G401 (cell line): ENCODE data around the gene LGALS7B. TPM values are rescaled to one million over a fixed set of nuclear protein-coding genes. Genes with fewer than 3 reads are reported as not detected.
"Not testable (repeated sequence)": the region's sequence is repeated elsewhere in the genome, so short reads cannot be mapped to it uniquely, and the experiment has no call there.

Experiments
- DNase-seq: peaks from one replicate; pipeline ENCODE4 v3.0.0-alpha.2; 2015; ENCODE audit warnings: low spot score
- in situ Hi-C: cut with HindIII; loops from 2 replicates; pipeline ENCODE4 v1.10.0; 2016; ENCODE audit warnings: low sequenced_read_pairs, mixed read lengths
- total RNA-seq: library from RNA; depleted of rRNA; stranded (reverse); fragments of >200 nt; shearing (Covaris generic); gene quantifications from 2 replicates; pipeline ENCODE4 v1.2.3, GENCODE V29; 2014

LGALS7B gene
- total RNA-seq, 1 experiment from 2014 or later = not detected

DNA sequence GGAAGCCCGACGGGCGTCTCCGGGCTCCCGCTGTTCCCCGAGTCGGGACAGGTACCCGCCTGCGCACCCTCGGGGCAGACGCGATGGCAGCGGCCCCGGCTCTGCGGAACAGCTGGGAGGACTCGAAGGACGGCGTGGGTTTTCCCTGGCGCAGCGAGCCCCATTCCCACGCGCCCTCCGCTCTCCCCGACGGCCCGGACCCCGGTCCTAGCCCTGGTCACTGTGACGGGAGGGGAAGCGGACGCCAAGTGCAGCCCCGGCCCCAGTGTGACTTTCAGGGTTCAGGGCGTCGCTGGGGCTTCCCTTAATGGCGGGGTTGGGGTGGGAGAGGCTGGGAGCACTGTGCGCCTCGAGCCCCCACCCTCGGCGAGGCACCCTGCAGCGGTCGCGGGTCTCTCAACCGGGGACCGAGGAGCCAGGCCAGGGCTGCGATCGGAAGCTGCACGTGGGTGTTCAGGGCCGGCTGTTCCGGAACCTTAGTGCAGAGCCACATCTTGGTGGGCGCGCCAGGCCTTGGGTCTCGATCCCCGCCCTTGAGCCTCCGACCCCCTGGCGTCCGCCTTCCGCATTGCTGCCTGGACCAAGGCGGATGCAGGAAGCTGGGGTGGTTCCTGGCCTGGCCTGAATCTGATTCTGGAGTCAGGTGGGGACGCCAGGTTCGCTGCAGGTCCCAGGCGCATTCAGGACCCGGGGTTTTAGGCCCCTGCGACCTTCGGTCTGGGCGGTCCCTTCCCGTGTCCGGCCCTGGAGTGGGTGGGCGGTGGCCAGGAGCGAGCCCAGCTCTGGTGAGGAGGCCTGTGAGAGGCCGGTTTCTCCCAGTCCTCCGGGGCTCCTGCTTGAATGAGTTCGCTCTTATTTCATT lies 3.5 kb downstream of the LGALS7B start:
- DNase-seq = no peak
- in situ Hi-C loops = no loop called here

DNA sequence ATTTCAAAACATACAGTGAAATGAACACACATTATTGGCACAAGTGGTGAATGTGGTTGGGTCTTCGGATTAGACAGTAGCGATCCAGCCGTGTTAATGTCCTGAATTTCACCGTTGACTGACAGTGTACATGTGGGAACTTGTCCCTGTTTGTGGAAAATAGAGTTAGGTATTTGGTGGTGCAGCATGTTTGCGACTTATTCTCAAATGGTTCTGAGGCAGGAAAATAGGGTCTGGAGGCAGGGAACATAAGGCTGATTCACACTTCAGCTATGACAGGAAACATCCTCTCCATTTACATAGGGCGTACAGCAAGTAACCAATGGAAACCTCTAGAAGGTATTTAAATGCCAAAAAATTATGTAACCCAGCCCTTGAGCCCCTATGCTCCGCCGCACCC lies 4.2 kb downstream of the LGALS7B start:
- in situ Hi-C loops = no loop called here
- no peak for DNase-seq

DNA sequence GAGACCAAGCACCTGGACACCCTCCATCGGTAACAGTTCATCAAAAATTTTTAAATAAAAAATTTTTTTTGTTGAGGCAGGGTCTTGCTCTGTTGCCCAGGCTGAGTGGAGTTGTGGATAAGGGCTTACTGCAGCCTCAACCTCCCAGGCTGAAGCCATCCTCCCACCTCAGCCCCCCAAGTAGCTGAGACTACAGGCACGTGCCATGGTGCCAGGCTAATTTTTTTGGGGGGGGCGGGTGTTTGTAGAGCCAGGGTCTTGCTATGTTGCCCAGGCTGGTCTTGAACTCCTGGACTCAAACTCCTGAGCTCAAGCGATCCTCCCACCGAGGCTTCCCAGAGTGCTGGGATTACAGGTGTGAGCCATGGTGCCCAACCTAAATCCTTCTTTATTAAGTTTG lies 4.7 kb downstream of the LGALS7B start:
- DNase-seq = no peak
- in situ Hi-C loops = no loop called here

DNA sequence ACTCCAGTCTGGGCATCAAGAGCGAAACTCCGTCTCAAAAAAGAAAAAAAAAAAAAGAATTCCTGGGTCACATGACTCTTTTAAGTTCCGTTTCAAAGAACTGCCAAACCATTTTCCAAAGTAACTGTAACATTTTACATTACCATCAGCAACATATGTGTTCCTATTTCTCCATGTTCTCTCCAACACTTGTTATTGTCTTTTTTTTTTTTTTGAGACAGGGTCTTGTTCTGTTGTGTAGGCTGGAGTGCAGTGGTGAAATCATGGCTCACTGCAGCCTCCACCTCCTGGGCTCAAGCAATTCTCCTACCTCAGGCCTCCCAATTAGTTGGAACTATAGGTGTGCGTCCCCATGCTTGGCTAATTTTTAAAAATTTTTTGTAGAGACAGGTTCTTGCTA lies 6.5 kb downstream of the LGALS7B start:
- in situ Hi-C loops = no loop called here
- no peak for DNase-seq

DNA sequence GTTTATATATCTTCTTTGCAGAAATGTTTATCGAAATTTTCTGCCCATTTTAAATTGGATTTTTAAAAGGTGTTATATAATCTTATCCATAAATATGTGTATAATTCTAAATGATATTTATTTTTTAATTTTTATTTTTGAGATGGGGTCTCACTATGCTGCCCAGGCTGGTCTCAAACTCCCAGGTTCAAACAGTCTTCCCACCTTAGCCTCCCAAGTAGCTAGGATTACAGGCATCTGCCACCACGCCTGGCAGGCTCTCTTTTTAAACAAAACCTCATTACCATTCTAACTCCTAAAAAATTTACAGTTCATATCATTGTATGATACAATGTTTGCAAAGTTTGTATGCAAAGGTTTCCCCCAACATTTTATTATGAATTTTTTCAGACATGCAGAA lies 7.2 kb downstream of the LGALS7B start:
- DNase-seq = no peak
- in situ Hi-C loops = no loop called here

DNA sequence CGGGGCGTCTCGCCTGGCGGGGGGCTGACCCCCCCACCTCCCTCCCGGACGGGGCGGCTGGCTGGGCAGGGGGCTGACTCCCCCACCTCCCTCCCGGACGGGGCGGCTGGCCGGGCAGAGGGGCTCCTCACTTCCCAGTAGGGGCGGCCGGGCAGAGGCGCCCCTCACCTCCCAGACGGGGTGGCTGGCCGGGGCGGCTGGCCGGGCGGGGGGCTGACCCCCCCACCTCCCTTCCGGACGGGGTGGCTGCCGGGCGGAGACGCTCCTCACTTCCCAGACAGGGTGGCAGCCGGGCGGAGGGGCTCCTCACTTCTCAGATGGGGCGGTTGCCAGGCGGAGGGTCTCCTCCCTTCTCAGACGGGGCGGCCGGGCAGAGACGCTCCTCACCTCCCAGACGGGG lies 8.8 kb downstream of the LGALS7B start:
- in situ Hi-C loops, DNase-seq: not testable (repeated sequence)

DNA sequence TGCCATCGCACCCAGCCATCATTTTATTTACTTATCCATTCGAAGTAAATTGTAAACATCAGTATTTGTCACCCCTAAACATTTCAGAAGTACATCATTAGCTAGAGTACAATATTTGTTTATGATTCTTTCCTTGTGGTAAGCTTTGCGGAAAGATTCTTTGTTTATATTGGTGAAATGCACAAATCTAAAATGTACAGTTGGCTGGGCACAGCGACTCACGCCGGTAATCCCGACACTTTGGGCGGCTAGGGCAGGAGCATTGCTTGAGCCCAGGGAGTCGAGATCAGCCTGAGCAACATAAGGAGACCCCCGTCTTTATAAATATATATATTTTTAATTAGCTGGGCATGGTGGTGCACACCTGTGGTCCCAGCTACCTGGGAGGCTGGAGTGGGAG lies 10.1 kb downstream of the LGALS7B start:
- no peak for DNase-seq
- in situ Hi-C loops = no loop called here

DNA sequence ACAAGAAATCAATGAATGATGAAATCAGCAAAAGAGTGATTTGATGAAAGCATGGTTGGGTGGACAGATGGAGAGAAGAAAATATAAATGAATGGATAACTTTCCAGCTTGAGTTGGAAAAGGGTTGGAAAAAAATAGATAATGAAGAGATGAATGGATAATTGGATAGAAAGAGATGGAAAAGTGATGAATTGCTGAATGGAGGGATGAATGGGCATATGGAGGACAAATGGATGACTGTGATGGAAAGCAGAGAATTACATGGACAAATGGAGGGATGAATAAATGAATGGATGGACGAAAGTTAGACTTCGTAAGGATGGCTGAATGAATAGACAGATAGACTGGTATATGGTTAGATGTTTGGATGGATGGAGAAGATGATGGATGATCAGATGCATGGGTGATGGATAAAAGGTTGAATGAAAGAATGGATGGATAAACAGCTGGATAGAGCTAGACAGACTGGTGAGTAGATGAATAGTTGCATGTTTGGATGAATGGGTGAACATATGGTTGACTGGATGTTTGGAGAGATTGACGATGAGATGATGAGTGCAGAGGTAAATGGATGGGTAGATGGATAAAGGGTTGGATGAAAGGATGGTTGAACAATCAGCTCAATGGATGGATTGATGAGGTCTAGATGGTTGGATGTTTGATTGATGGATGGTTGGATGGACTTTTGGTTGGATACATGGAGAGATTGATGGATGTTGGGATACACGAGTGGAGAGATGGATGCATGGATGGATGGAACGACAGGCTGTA lies 11.8 kb downstream of the LGALS7B start:
- in situ Hi-C loops = no loop called here
- DNase-seq = no peak

DNA sequence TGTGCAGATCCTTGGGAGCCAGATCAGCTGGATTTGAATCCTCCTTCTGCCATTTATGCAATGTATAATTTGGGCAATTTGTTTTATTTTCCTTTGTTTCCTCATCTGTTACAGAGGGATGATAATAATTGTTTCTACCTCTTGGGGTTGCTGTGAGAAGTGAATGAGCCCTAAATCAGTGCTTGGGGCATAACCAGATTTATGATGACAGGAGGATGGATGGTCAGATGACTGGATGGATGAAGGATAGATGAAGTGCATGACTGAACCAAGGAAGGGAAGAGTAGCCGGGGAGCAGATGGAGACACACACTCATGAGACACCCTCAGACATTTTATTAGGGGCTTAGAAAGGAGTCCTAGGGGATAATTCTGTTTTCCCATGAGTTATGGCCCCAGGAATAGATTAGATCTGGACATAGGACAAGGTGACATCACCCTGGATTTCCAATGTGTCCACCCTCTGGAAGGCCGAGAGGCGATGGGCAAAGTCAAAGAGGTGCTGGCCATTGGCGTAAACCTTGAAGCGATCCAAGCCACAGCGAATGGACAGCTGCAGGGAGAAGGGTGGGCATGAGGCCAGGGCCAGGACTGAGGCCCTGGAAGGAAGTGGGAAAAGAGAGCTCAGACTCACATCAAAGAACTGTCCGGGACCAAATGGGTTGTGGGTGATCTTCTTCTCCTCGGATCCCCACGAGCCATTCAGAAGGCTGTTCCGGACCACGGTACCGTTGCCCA lies 12.5 kb downstream of the LGALS7B start:
- no peak for DNase-seq
- in situ Hi-C loops = no loop called here

DNA sequence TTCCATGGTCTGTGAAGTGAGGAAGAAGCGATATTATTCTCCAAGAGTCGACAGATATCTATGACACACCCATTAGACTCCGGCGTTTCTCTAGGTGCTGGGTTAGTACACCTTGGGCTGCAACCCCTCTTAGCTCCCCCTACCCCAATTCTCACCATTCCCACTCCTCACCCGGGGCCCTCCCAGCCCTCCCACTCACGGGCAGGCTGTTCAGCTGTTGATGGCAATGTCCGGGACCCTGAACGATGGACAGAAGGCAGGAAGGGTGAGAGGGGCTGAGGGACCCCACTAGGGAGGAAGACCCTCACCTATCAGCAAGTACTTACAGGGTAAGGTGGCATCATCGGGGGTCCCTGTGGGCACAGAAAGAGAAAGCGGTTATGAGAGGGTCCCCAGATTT lies 14.5 kb downstream of the LGALS7B start:
- in situ Hi-C loops = no loop called here
- no peak for DNase-seq

DNA sequence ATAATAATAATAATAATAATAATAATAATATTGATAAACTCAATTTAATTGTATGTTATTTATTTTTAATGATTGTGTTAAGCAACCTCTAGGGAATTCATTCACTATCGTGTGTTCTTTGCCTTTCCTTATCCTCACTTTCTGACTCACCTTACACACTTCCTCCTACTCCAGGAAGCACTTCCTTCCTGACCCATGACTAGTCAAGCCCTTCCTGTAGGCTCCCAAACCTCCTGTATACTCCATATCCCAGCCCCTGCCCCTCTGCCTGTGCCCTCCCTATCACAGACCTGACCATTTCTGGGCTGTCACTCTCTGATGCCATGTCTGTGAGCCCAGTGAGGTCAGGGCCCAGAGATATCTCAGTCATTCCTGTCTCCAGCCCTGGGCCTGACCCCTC lies 16.2 kb downstream of the LGALS7B start:
- DNase-seq = no peak
- in situ Hi-C loops = no loop called here

DNA sequence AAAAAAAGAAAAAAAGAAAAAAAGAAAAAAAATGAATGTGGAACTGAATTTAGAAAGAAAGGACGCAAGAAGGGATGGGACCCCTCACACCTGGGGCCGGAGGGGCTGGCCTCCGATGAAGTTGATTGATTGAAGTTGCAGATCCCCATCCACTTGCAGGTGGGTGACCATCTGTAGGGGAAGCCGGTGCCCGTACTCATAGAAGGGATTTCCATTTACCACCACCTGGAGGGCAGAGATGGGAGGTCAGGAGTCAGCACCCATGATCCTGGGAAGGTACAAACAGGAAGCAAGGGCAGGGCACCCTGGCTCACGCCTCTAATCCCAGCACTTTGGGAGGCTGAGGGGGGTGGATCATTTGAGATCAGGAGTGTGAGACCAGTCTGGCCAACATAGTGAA lies 17.4 kb downstream of the LGALS7B start:
- in situ Hi-C loops = no loop called here
- no peak for DNase-seq

DNA sequence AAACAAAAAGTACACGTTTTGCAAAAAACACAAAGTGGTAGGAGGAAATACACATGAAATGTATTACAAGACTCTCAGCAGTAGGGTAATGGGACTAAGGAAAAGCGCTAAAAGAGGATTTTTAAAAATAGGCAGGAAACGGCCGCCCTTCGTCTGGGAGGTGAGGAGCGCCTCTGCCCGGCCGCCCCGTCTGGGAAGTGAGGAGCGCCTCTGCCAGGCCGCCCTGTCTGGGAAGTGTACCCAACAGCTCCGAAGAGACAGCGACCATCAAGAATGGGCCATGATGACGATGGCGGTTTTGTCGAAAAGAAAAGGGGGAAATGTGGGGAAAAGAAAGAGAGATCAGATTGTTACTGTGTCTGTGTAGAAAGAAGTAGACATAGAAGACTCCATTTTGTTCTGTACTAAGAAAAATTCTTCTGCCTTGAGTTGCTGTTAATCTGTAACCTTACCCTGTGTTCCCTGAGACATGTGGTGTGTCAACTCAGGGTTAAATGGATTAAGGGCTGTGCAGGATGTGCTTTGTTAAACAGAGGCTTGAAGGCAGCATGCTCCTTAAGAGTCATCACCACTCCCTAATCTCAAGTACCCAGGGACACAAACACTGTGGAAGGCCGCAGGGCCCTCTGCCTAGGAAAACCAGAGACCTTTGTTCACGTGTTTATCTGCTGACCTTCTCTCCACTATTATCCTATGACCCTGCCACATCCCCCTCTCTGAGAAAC lies 18.5 kb downstream of the LGALS7B start:
- DNase-seq, in situ Hi-C loops: not testable (repeated sequence)

DNA sequence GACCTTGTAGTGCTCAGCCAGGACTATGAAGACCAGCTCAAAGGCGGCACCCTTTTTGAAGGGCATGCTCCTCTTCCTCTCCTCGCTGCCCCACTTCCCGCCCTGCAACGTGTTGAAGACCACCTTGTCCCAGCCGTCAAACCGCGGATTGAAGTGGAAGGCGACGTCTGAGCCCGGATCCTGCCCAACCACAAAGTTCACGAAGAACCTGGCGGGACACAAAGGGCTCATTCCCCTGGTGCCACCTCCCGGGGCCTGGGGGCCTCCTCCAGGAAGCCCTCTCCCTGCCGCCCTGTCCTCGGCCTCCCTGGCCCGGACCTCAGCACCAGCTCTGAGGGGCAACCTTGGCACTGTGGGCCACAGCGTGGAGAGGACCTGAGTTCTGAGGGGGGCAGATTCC lies 19.7 kb downstream of the LGALS7B start:
- in situ Hi-C loops = no loop called here
- DNase-seq = no peak

DNA sequence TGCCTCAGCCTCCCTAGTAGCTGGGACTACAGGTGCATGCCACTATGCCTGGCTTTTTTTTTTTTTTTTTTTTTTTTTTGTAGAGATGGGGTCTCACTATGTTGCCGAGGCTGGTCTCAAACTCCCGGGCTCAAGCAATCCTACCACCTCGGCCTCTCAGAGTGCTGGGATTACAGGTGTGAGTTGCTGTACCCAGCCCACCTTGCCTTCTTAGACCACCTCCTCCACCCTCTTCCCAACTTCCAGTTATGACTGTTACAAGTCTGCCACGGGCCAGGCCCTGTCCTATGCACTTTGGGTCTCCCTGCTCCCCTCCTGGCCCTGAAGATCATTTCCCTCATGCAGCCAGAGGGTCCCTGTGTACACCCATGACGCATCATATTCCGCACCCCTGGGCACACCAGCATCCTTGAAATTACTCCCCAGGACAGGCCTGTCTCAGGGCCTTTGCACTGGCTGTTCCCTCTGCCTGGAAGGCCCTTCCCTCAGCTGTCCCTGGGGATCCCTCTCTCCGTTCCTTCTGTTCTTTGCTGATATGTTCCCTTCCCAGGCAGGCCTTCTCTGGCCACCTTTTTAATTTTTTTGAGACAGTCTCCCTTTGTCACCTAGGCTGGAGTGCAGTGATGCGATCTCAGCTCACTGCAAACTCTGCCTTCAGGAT lies 20.7 kb downstream of the LGALS7B start:
- in situ Hi-C loops = no loop called here
- no peak for DNase-seq

DNA sequence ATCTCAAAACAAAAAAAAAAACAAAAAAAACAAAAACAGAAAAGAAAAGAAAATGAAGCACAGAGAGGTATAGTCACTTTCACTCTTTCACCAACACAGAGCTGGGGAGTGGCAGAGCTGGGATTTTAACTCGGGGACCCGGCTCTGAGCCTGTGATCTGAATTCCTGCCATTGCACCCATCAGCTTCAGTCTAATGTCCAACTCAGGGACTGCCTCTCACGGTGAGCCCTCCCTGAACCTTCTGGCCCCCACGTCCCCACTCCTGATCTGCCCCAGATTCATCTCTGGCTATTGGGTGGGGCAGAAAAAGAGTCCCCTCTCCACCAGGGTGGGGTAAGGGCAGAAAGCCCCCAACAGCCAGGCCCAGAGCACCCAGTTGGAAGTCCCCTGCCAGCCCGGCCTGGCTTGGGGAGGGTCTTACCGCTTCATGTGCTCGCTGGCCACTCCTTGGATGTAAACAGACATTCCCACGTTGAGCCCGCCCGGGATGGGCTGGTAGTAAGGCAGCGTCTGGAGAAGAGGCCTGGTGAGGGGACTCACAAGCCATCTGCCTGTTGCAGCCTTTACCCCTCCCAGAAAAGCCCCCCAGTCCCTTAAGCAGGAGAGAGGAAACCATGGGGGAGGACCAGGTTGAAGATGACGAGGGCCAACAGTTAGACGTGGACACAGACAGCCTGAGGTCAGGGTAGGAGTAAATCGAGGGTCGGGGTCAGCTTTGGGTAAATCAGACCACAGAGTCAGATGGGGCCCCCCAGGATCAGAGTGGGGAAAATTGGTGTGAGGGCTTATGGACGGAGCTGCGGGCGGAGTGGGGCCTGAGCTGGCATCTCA lies 23.2 kb downstream of the LGALS7B start:
- no peak for DNase-seq
- in situ Hi-C loops = no loop called here

DNA sequence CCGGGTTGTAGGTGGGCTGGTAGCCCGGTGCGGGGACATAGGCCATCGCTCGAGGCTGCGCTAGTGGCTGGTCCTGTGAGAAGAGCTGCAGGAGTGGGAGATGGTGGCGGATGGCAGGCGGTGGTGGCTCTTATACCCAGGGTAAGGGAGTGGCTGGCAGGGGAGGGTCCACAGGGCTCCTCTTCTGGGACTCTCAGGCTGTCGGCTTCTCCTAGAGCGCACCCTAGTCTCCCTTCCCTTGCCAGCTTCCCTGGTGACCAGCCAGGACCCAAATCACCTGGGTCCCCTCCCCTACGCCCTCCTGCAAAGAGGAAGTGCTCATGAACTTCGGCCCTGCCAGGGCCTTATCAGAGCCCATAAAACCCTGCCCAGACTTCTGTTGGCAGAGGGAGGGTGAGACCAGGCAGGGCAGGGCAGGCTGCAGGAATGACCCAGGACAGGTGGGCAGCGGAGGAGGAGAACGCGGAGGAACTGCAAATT lies 23.9 kb downstream of the LGALS7B start, which contains the start of gene LGALS4:
Gene LGALS4 (minus strand): TSS at position 105 of the 480 bp plus-strand sequence. CDS start 59 bp downstream, at position 46.
- DNase-seq = no peak

DNA sequence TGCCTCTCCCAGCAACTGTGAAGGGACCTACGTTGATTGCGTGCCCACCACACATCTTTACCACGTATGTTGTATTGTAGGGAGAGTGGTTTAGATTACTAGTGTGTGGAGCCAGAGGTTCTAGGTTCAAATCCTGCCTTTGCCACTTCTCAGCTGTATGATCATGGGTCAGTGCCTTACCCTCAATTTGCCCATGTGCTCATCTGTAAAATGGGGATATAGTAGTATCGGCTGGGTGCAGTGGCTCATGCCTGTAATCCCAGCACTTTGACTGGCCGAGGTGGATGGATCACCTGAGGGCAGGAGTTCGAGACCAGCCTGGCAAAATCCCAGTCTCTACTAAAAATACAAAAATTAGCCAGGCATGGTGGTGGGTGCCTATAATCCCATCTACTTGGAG lies 24.3 kb downstream of the LGALS7B start:
- no peak for DNase-seq
- in situ Hi-C loops = no loop called here

More for the DNA sequence above, 23.9 kb downstream of the LGALS7B start, which contains the start of gene LGALS4:
- in situ Hi-C loops = no loop called here
